CD8-positive, alpha-beta memory T cell (primary cell): ENCODE measurements around the gene MORF4L1. TPM values are rescaled to one million over a fixed set of nuclear protein-coding genes. Genes with fewer than 3 reads are reported as not detected.
"Not testable (repeated sequence)": the region's sequence is repeated elsewhere in the genome, so short reads cannot be mapped to it uniquely, and the experiment has no call there.

Experiments
- CTCF ChIA-PET: fragments of 350-600 bp; sonication (Branson Sonifier 250); formaldehyde crosslinking; loops from one replicate; lab custom pipeline; 2021; ENCODE audit warnings: antibody characterized with exemption; lab: Charles Lee
- POLR2A ChIA-PET: fragments of 350-600 bp; sonication (Branson Sonifier 250); formaldehyde crosslinking; loops from one replicate; lab custom pipeline; 2021; ENCODE audit warnings: antibody characterized with exemption; lab: Charles Lee
- DNase-seq, 5 donors: peaks; one replicate each; pipeline versions ENCODE4 v3.0.0 to v3.0.0-alpha.2; 2020 to 2022; ENCODE audit warnings: mixed read lengths in 1 of 5
- H3K27ac ChIP-seq: one replicate; pipeline ENCODE4 v1.7.0; 2013; ENCODE audit warnings: low read depth, mild to moderate bottlenecking, low read length, moderate library complexity
- H3K27me3 ChIP-seq: 2 replicates; pipeline ENCODE4 v1.7.0; 2013; ENCODE audit warnings: low read length, mild to moderate bottlenecking; ENCODE audit not compliant: insufficient read depth, poor library complexity, severe bottlenecking
- H3K36me3 ChIP-seq: 2 replicates; pipeline ENCODE4 v1.7.0; 2013; ENCODE audit warnings: mild to moderate bottlenecking, low read length, moderate library complexity; ENCODE audit not compliant: insufficient read depth
- H3K4me1 ChIP-seq: 2 replicates; pipeline ENCODE4 v1.7.0; 2013; ENCODE audit warnings: mild to moderate bottlenecking, low read length, moderate library complexity; ENCODE audit not compliant: insufficient read depth
- H3K4me3 ChIP-seq: 2 replicates; pipeline ENCODE4 v1.7.0; 2013; ENCODE audit warnings: mild to moderate bottlenecking, low read length
- H3K9me3 ChIP-seq: 2 replicates; pipeline ENCODE4 v1.7.0; 2013; ENCODE audit warnings: mild to moderate bottlenecking, low read length
- H3K27ac Mint-ChIP-seq, 8 donors: one replicate each; pipeline ENCODE4 v1.8.0; 2020 to 2021; ENCODE audit warnings: mixed read lengths in 8 of 8, mild to moderate bottlenecking in 6 of 8, inconsistent platforms in 3 of 8, moderate library complexity in 3 of 8
- H3K27me3 Mint-ChIP-seq, 2 donors: one replicate each; pipeline ENCODE4 v1.8.0; 2020 to 2021; ENCODE audit warnings: mixed read lengths in 2 of 2, mild to moderate bottlenecking in 1 of 2, moderate library complexity in 1 of 2
- H3K36me3 Mint-ChIP-seq, 3 donors: one replicate each; pipeline ENCODE4 v1.8.0; 2020 to 2021; ENCODE audit warnings: mixed read lengths in 3 of 3, inconsistent platforms in 1 of 3, mild to moderate bottlenecking in 1 of 3
- H3K4me1 Mint-ChIP-seq, 3 donors: one replicate each; pipeline ENCODE4 v1.8.0; 2020 to 2021; ENCODE audit warnings: mixed read lengths in 3 of 3, inconsistent platforms in 1 of 3, mild to moderate bottlenecking in 1 of 3
- H3K4me3 Mint-ChIP-seq, 7 donors: one replicate each; pipeline ENCODE4 v1.8.0; 2020 to 2021; ENCODE audit warnings: mixed read lengths in 7 of 7, mild to moderate bottlenecking in 6 of 7, moderate library complexity in 4 of 7, inconsistent platforms in 2 of 7
- H3K9me3 Mint-ChIP-seq, 5 donors: one replicate each; pipeline ENCODE4 v1.8.0; 2020 to 2022; ENCODE audit warnings: mixed read lengths in 5 of 5, mild to moderate bottlenecking in 3 of 5, moderate library complexity in 2 of 5, inconsistent platforms in 1 of 5
- polyA plus RNA-seq: library from polyadenylated mRNA; unstranded; fragments of 300-500 nt; fragmentation: Illumina TruSeq; gene quantifications from one replicate; pipeline ENCODE4 v1.2.3, GENCODE V29; 2021
- total RNA-seq, 2 experiments: library from RNA; stranded (reverse); gene quantifications; one replicate each; pipeline ENCODE4 v1.2.3, GENCODE V29; 2021

MORF4L1 gene
- total and polyA plus RNA-seq, 3 experiments from 2014 or later = 243 to 272 (median 269) TPM

DNA sequence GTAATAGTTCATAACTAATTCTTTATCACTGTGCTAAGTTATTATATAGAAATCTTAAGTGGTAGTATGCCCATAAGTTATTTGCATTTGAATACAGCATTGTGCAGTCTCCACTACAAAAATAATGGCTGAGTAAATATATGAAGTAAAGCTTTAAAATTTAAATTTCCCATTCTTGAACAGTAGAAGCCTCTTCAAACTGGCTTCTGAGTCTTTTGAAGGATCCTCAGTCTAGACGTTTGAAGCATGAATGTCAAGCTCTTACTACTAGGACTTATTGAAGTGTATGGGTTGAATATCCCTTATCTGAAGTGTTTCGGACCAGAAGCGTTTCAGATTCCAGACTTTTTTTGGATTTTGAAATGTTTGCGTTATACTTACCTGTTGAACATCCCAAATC is 16.3 kb downstream of the MORF4L1 start:
- no peaks in the 10 kb centered on the region for H3K27me3 Mint-ChIP-seq
- peaks cover 12 to 90% (median 22%) of the 10 kb centered on the region in 3 donors for H3K36me3 Mint-ChIP-seq
- ChIA-PET POLR2A (interaction anchor here (1.0 kb wide), 1 partner anchor 15 kb away, joined by 4 read pairs; no protein-coding TSS in a partner anchor), CTCF (interaction anchor here (0.7 to 1.6 kb wide), 2 partner anchors 12 to 78 kb away, joined by 3 read pairs; partner anchors contain the start of gene ADAMTS7)
- Histone ChIP-seq H3K4me1 (no peaks in the 10 kb centered on the region), H3K27ac (no peak overlapping the region), H3K36me3 (peaks cover 59% of the 10 kb centered on the region), H3K4me3 (no peak overlapping the region), H3K27me3 (no peaks in the 10 kb centered on the region), H3K9me3 (no peaks in the 10 kb centered on the region)
- H3K4me3 Mint-ChIP-seq = no peak overlapping the region
- H3K4me1 Mint-ChIP-seq = peaks cover 21 to 41% (median 37%) of the 10 kb centered on the region in 3 donors
- no peaks in the 10 kb centered on the region for H3K9me3 Mint-ChIP-seq
- no peak overlapping the region for H3K27ac Mint-ChIP-seq
- no peak for DNase-seq

DNA sequence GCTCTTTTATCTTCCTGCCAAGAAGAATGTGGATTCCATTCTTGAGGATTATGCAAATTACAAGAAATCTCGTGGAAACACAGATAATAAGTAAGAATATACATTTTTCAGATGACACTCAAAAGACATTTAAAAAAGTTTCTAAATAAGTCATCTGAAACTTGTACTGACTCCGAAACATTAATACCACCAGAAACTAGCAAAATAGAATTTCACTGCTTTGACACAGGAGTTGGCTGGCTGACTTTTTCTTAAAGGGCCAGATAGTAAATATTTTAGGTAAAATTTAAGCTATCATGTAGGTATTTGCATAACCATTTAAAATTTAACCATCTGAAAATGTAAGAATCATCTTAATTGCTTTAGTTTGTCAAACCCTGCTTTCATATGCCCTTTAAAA is 20.8 kb downstream of the MORF4L1 start:
- peaks cover 10 to 16% (median 12%) of the 10 kb centered on the region in 3 donors for H3K4me1 Mint-ChIP-seq
- no peak overlapping the region for H3K27ac Mint-ChIP-seq
- H3K27ac ChIP-seq = no peak overlapping the region
- no peaks in the 10 kb centered on the region for H3K9me3 ChIP-seq
- H3K4me3 ChIP-seq = no peak overlapping the region
- H3K9me3 Mint-ChIP-seq = no peaks in the 10 kb centered on the region
- ChIA-PET POLR2A (no interaction called here), CTCF (no interaction called here)
- no peaks in the 10 kb centered on the region for H3K4me1 ChIP-seq
- no peaks in the 10 kb centered on the region for H3K27me3 Mint-ChIP-seq
- H3K36me3 Mint-ChIP-seq = peaks cover 4 to 92% (median 23%) of the 10 kb centered on the region in 3 donors
- no peak overlapping the region for H3K4me3 Mint-ChIP-seq
- no peak for DNase-seq
- no peaks in the 10 kb centered on the region for H3K27me3 ChIP-seq
- peaks cover 64% of the 10 kb centered on the region for H3K36me3 ChIP-seq

DNA sequence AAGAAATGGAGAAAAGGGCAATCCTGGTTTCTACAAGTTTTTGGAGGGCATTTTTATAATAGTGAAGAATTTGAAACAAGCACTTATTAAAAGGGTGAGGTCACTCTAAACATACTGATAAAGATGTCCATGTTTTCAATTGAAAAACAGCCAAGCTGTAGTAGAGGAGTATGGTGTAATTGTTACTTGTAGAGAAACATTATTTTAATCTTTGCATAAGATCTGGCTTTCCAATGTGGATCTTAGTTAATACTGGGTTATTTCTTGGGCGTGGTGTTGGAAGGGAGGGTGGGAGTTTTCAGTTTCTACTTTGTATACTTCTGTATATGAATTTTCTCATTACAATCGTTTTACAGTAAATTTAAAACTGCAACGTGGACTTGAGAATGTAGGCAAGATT is 22.8 kb downstream of the MORF4L1 start:
- DNase-seq = no peak
- ChIA-PET CTCF (no interaction called here), POLR2A (no interaction called here)
- H3K9me3 ChIP-seq = no peaks in the 10 kb centered on the region
- H3K4me1 ChIP-seq = no peaks in the 10 kb centered on the region
- H3K4me3 ChIP-seq = no peak overlapping the region
- Mint-ChIP-seq H3K9me3 (no peaks in the 10 kb centered on the region), H3K36me3 (peaks cover 11 to 90% (median 24%) of the 10 kb centered on the region in 3 donors), H3K4me3 (peak overlapping the region in 1 of 7 donors; percentile 23), H3K27me3 (no peaks in the 10 kb centered on the region), H3K27ac (peak overlapping the region in 2 of 8 donors; percentile 5 to 12), H3K4me1 (peaks cover 10 to 20% (median 12%) of the 10 kb centered on the region in 3 donors)
- no peak overlapping the region for H3K27ac ChIP-seq
- peaks cover 71% of the 10 kb centered on the region for H3K36me3 ChIP-seq
- no peaks in the 10 kb centered on the region for H3K27me3 ChIP-seq

DNA sequence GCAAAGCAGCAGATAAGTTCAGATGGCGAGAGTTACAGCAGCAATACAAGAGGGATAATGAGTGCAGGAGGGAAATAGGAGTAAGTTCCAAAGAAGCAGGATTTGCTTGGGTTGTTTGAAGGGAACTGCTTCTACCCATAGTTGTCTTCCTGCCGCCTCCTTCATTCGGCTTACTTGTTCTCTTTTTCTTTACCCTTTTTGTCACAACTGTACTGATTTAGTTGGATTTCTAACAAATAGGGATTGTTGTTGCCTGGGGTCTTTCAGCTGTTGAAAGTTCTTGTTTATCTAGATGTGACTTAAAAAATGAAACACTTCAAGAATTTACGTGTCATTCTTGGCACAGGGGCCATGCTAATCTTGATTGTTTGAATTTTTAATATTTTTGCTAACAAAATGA is 25.9 kb downstream of the MORF4L1 start:
- Histone ChIP-seq H3K27me3 (no peaks in the 10 kb centered on the region), H3K36me3 (peaks cover 64% of the 10 kb centered on the region), H3K4me1 (no peaks in the 10 kb centered on the region), H3K27ac (no peak overlapping the region), H3K9me3 (no peaks in the 10 kb centered on the region), H3K4me3 (no peak overlapping the region)
- Mint-ChIP-seq H3K36me3 (peaks cover 16 to 88% (median 24%) of the 10 kb centered on the region in 3 donors), H3K4me3 (no peak overlapping the region), H3K27me3 (no peaks in the 10 kb centered on the region), H3K9me3 (no peaks in the 10 kb centered on the region), H3K27ac (peak overlapping the region in 1 of 8 donors; percentile 41), H3K4me1 (peaks cover 4 to 6% (median 5%) of the 10 kb centered on the region in 3 donors)
- POLR2A ChIA-PET = no interaction called here
- CTCF ChIA-PET = interaction anchor here (2.7 kb wide), 1 partner anchor 25 kb away, joined by 8 read pairs; no protein-coding TSS in a partner anchor
- no peak for DNase-seq

DNA sequence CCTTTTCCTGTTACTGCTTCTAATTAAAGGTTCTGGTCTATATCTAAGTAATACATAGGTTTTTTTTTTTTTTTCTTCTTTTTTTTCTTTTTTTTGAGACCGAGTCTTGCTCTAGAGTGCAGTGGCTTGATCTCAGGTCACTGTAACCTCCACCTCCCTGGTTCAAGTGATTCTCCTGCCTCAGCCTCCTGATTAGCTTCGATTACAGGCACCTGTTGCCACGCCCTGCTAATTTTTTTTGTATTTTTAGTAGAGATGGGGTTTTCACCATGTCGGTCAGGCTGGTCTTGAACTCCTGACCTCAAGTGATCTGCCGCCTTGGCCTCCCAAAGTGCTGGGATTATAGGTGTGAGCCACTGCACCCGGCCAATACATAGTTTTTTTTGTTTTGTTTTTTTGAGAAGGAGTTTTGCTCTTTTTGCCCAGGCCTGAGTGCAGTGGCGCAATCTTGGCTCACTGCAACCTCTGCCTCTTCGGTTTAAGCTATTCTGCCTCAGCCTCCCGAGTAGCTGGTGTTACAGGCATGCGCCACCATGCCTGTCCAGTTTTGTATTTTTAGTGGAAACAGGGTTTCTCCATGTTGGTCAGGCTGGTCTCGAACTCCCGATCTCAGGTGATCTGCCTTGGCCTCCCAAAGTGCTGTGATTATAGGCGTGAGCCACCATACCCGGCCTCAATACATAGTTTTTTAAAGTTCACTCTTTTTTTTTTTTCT is 28.3 kb downstream of the MORF4L1 start:
- H3K27me3 ChIP-seq, POLR2A ChIA-PET, H3K27ac ChIP-seq, H3K9me3 ChIP-seq, DNase-seq, H3K4me3 ChIP-seq, H3K4me1 ChIP-seq, CTCF ChIA-PET, H3K9me3 Mint-ChIP-seq, H3K4me3 Mint-ChIP-seq, H3K27me3 Mint-ChIP-seq: not testable (repeated sequence)
- peaks cover 60% of the 10 kb centered on the region for H3K36me3 ChIP-seq
- H3K36me3 Mint-ChIP-seq = peaks cover 18 to 86% (median 18%) of the 10 kb centered on the region in 3 donors
- H3K4me1 Mint-ChIP-seq = peaks cover 0 to 10% (median 8%) of the 10 kb centered on the region in 3 donors
- peak overlapping the region in 2 of 8 donors; percentile 22 to 73 for H3K27ac Mint-ChIP-seq

DNA sequence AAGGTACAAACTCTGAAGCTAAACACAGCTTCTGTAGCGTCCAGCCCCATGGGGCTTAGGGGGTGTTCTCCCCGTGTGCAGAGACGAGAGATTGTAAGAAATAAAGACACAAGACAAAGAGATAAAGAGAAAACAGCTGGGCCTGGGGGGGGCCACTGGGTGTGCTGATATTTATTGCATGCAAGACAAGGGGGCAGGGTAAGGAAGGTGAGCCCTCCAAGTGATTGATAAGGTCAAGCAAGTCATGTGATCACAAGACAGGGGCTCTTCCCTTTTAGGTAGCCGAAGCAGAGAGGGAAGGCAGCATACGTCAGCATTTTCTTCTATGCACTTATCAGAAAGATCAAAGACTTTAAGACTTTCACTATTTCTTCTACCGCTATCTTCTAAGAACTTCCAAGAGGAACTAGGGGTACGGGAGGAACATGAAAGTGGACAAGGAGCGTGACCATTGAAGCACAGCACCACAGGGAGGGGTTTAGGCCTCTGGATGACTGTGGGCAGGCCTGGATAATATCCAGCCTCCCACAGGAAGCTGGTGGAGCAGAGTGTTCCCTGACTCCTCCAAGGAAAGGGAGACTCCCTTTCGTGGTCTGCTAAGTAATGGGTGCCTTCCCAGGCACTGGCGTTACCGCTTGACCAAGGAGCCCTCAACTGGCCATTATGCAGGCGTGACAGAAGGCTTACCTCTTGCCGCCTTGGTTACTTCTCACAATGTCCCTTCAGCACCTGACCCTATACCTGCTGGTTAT is 29.8 kb downstream of the MORF4L1 start:
- CTCF ChIA-PET = not testable (repeated sequence)

DNA sequence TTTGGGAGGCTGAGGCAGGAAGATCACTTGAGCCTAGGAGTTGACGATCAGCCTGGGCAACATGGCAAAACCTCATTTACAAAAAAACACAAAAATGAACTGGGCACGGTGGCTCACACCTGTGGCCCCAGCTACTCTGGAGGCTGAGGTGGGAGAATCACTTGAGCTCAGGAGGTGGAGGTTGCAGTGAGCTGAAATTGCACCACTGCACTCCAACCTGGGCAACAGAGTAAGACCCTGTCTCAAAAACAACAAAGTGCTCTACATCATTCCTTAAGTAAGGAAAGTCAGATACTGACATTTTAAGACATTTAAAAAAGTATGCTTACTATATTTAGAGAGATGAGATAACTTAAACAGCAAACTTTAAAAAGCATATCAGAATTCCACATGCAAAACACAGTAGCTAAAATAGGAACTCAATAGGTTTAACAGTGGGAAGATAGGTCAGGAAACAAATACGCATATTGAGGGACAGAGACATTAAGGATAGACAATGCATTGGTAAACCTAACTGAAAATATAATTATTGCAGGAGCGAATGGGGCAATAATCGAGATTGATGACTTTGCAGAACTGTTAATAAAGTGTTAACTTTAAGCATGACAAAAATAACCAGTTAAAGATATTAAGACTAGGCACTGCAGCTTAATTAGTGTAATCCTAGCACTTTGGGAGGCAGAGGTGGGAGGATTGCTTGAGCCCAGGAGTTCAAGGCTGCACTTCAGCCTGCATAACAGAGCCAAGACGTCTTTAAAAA is 32.1 kb downstream of the MORF4L1 start:
- POLR2A ChIA-PET = interaction anchor here (0.6 kb wide), 1 partner anchor 1326 kb away, joined by 7 read pairs; no protein-coding TSS in a partner anchor
- H3K36me3 Mint-ChIP-seq = peaks cover 22 to 85% (median 23%) of the 10 kb centered on the region in 3 donors

More for the DNA sequence above, 29.8 kb downstream of the MORF4L1 start:
- H3K36me3 Mint-ChIP-seq = peaks cover 18 to 87% (median 26%) of the 10 kb centered on the region in 3 donors
- H3K4me3 Mint-ChIP-seq, H3K4me1 ChIP-seq, DNase-seq, H3K27me3 ChIP-seq, H3K9me3 Mint-ChIP-seq, H3K9me3 ChIP-seq, H3K27ac ChIP-seq, H3K4me3 ChIP-seq, H3K27me3 Mint-ChIP-seq: not testable (repeated sequence)
- peaks cover 6 to 12% (median 10%) of the 10 kb centered on the region in 3 donors for H3K4me1 Mint-ChIP-seq
- POLR2A ChIA-PET = interaction anchor here (0.6 kb wide), 1 partner anchor 26 kb away, joined by 5 read pairs; no protein-coding TSS in a partner anchor
- peak overlapping the region in 3 of 8 donors; percentile 19 to 82 (median 70) for H3K27ac Mint-ChIP-seq
- peaks cover 69% of the 10 kb centered on the region for H3K36me3 ChIP-seq

More for the DNA sequence above, 32.1 kb downstream of the MORF4L1 start:
- no peaks in the 10 kb centered on the region for H3K27me3 ChIP-seq
- no peak for DNase-seq
- no peak overlapping the region for H3K4me3 ChIP-seq
- H3K36me3 ChIP-seq = peaks cover 53% of the 10 kb centered on the region
- H3K9me3 ChIP-seq = no peaks in the 10 kb centered on the region
- Mint-ChIP-seq H3K4me1 (peaks cover 16 to 20% (median 19%) of the 10 kb centered on the region in 3 donors), H3K27me3 (no peaks in the 10 kb centered on the region), H3K9me3 (no peaks in the 10 kb centered on the region), H3K4me3 (no peak overlapping the region), H3K27ac (peak overlapping the region in 2 of 8 donors; percentile 14 to 39)
- H3K4me1 ChIP-seq = no peaks in the 10 kb centered on the region
- CTCF ChIA-PET = interaction anchor here (0.7 kb wide), 1 partner anchor 27 kb away, joined by 3 read pairs; no protein-coding TSS in a partner anchor
- H3K27ac ChIP-seq = no peak overlapping the region
